ENCODE measurements around the gene FBXL7. TPM values are rescaled to one million over a fixed set of nuclear protein-coding genes. Genes with fewer than 3 reads are reported as not detected.
A peak's percentile ranks its signal among the peaks of the same experiment; 100 is the strongest.

FBXL7 gene
- polyA plus RNA-seq, 3 donors, result 23.9 to 29.1 (median 28.1) TPM

DNA sequence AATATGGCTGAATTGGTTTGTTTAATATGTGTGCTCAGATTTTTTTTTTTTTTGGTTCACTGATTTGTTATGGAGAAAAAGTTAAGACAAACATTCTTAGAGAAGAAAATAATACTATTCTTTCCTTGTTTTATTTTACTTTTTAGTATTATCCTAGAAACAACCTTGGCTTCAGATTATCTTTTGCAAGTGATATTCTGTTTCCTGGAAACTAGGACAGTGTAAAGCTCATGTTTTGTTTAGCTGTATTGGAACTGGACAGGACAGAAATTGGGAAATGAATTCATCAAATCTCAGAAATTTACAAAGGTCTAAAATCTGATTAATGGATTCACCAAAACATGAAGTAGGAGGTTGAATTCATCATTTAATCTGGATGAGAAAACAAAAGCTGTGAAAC lies 130.5 kb downstream of the FBXL7 start:
- DNase-seq (ENCODE audit: extremely low read depth in 1 of 11, low read depth in 9 of 11, low spot score in 4 of 11), result no peak

DNA sequence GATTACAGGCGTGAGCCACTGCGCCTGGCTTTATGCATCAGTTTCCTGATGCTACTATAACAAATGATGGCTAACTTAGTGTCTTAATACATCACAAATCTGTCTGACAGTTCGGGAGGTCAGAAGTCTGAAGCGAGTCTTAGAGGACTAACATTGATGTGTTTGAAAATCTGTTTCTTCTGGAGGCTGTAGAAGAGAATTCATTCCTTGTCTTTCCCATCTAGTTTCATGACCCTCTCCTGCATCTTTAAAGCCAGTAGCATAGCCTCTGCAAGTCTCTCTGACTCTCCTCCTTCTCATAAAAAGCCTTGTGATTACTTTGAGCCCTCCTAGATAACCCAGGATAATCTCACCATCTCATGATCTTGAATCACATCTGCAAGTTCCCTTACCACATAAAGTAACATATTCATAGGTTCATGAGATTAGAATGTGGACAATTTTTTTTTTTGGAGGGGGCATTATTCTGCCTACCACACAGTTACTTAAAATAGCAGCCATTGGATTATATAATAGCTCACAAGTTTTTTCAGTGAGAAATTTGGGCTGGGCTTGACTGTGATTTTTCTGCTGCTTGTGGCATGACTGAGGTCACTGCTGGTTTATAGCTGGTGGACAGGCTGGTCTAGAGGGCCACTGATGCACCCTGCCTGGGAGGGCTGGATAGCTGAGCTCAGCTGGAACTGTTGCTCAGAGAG lies 134.8 kb downstream of the FBXL7 start:
- DNase-seq (ENCODE audit: extremely low read depth in 1 of 11, low read depth in 9 of 11, low spot score in 4 of 11), result no peak

DNA sequence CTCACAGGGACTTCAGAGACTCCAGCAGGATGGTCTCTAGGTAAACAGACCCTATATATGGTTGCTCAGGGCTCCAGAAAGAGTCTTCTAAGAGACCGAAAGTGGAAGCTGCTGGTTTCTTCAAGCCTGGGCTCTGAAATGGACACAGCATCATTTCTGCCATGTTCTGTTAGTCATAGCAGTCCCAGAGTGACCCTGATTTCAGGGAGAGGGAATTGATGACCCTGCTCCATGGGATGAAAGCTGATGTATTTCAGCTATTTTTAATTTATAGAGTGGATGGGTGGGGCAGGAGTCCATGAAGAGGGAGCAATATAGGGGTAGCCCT lies 135.3 kb downstream of the FBXL7 start:
- no peak for DNase-seq (ENCODE audit: extremely low read depth in 1 of 11, low read depth in 9 of 11, low spot score in 4 of 11)

DNA sequence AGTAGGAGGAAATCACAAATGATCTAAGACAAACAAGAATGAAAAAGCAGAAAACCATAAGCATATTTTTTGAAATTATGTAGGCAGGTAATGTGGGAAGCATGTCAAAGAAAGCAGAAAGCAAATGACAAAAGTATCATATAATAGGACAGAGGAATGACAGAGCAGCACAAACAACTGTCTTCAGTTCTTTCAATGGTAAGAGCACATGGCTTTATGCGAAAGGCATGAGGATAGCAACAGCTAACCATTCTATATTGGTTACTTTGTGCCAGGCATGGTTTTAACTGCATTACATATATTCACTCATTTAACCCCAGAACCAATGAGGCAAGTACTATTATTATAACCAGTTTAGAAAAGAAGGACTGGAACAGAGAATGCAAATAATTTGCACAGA lies 137.4 kb downstream of the FBXL7 start:
- DNase-seq (ENCODE audit: extremely low read depth in 1 of 11, low read depth in 9 of 11, low spot score in 4 of 11), result no peak

DNA sequence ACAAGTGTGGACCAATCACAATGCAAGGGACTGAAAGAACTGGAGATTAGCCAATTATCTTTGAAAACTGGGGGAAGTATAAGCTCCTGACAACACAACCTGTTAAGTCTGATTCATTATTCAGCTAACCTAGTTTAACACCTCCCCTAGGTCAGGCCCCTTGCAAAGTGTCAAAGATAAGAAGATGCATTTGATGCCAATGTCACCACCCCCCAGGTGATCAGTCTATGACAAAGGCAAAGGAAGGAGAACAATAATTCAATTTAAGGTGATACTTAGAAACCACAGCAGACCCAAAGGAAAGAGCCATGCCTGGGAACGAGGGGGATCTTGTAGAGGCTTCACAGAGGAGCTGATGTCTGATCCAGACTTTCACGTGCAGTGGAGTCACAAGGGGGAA lies 137.9 kb downstream of the FBXL7 start:
- DNase-seq (ENCODE audit: extremely low read depth in 1 of 11, low read depth in 9 of 11, low spot score in 4 of 11), result no peak

DNA sequence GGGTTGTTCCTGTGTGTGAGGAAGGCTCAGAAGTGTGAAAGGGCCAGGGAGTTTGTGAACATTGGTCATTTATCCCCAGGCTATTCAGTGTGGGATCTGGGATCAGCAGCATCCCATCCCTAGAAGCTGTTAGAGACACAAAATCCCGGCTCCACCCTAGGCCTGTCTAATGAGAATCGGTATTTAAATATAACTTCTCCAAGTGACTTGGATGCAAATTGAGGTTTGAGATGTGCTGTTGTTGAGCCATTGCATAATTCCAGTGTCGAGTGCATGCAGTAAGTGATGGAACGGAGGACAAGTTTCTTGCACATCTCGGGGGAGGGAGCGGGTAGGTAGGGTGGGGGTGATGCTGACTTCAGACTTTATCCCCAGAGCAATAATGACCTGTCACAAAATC lies 138.3 kb downstream of the FBXL7 start:
- no peak for DNase-seq (ENCODE audit: extremely low read depth in 1 of 11, low read depth in 9 of 11, low spot score in 4 of 11)

DNA sequence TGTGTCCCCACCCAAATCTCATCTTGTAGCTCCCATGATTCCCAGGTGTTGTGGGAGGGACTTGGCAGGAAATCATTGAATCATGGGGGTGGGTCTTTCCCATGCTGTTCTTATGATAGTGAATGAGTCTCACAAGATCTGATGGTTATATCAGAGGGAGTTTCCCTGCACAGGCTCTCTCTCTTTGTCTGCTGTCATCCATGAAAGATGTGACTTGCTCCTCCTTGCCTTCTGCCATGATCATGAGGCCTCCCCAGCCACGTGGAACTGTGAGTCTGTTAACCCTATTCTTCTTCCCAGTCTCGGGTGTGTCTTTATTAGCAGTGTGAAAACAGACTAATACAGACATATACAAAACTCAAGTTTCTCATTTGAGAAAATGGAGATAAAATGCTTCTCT lies 139.3 kb downstream of the FBXL7 start:
- DNase-seq (ENCODE audit: extremely low read depth in 1 of 11, low read depth in 9 of 11, low spot score in 4 of 11), result no peak

DNA sequence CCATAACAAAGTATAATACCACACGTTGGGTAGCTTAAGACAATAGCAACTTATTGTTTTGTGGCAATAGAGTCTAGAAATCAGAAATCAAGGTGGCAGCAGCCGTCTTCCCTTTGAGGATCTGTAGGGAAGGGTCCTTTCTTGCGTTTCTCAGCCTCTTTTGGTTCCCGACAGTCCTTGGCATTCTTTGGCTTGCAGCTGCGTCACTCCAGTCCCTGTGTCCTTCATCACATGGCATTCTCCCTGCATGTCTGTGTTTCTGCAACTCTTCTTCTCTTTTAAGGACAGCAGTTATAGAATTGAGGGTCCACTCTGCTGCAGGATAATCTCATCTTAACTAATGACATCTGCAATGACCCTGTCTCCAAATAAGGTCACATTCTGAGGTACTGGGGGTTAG lies 140.1 kb downstream of the FBXL7 start:
- no peak for DNase-seq (ENCODE audit: extremely low read depth in 1 of 11, low read depth in 9 of 11, low spot score in 4 of 11)

DNA sequence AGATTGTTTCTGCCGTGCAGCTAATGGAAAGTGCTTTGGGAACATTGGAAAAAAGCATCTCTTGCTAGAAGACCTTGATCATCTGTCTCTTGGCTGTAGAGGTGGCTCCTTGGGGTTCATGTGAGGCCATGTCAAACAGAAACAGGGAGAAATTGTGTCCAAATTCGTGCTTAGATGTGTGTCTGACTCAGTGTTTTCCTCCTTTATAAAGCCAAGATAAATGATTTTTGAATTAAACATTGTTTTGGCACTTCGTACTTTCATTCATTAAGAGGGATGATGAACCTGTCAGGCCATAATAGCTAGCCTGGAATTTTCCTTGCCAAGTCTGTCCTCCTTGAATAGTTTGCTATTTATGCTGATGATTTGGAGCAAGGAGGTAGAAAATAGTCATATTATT lies 143.8 kb downstream of the FBXL7 start:
- no peak for DNase-seq (ENCODE audit: extremely low read depth in 1 of 11, low read depth in 9 of 11, low spot score in 4 of 11)

DNA sequence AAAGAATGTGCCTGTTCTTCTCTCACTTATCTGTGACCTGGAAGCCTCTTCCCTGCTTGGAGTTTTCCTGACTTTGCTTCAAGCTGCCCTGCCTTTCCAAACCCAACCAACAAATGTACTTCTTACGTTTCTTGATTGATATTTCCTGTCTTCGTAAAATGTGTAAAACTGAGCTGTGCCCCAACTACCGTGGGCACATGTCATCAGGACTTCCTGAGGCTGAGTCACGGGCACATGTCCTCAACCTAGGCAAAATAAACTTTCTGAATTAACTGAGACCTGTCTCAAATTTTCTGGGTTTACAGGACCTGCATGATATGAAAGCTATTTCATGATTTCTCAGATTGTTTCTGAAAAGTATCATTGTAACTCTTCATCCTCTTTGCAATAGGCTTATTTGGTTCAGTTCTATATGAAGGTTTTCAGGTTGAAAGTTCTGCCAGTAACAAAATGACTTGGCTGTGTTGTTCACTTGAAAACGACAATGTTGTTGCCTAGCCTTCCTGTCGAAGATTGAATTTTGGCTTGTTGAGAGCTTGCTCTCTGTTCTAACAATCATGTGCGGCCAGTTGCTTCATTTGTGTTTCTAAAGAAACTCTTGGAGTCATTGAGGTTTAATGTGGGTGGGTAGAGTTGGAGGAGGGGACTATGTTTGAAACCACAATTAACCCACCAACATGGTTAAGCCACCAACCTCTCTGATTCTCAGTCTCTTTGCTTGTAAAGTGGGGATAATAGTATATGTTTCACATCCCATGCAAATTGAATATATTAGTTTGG lies 145.6 kb downstream of the FBXL7 start:
- no peak for DNase-seq (ENCODE audit: extremely low read depth in 1 of 11, low read depth in 9 of 11, low spot score in 4 of 11)

DNA sequence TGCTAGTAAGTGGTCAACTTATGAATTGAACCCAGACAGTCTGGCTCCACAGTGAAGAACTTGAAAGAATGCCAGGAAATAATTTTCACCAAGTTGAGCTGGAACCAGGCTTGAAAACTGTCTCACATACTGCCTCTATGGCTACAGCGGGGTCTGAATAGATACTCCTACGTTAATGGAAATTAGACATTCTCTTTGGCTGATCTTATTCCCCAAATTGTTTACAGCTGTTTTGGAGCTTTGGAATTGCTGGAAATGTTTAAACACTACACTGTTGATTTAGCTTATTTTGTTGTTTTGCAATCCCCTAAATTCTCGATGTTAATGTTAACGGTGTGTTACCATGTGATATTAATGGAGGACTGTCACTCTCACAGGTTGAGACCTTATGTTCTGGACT lies 146.4 kb downstream of the FBXL7 start:
- DNase-seq (ENCODE audit: extremely low read depth in 1 of 11, low read depth in 9 of 11, low spot score in 4 of 11), result no peak

DNA sequence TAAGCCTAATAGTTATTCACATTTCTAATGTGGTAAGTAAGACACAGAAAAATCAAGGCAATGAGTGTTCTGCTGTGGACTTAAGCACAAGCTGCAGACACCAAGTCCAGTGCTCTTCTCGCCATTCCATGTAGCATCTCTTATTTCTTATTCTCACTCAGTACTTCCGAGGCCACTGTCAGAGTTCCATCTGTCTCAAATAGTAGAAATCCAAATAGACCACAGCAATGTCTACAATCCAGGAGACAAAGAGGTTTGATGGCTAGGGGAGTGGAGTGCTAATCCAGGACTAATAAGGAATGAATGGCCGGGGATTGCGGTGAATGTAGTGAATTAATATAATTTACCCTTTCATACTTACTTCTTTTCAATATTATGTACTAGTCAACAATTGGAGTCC lies 147.3 kb downstream of the FBXL7 start:
- no peak for DNase-seq (ENCODE audit: extremely low read depth in 1 of 11, low read depth in 9 of 11, low spot score in 4 of 11)

DNA sequence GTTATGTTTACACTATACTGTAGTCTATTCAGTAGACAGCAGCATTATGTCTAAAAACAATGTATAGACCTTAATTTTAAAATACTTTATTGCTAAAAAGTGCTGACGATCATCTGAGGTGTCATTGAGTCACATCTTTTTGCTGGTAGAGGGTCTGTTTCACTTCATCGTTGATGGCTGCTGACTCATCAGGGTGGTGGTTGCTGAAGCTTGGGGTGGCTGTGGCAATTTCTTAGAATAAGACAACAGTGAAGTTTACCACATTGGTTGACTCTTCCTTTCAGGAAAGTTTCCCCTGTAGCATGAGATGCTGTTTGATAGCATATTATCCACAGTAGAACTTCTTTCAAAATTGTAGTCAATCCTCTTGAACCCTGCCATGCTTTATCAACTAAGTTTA lies 150.3 kb downstream of the FBXL7 start:
- DNase-seq (ENCODE audit: extremely low read depth in 1 of 11, low read depth in 9 of 11, low spot score in 4 of 11), result no peak

DNA sequence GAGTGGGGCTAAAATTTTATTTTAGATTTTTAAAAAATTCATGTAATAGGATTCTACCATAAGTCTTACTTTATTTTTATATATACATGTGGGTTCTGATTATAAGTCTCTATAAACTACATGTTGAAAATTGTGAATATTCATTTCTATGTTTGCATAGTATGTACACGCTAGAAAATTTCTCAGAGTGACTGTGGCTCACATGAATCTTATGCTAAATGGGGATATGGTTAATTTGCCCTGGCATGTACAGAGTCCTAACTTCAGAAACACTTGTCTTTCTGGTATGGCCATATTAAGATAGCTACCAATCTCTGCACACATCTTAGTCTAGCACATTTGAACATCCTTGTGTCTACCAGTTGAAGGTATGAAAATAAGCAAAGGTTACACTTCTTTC lies 154.8 kb downstream of the FBXL7 start:
- no peak for DNase-seq (ENCODE audit: extremely low read depth in 1 of 11, low read depth in 9 of 11, low spot score in 4 of 11)

DNA sequence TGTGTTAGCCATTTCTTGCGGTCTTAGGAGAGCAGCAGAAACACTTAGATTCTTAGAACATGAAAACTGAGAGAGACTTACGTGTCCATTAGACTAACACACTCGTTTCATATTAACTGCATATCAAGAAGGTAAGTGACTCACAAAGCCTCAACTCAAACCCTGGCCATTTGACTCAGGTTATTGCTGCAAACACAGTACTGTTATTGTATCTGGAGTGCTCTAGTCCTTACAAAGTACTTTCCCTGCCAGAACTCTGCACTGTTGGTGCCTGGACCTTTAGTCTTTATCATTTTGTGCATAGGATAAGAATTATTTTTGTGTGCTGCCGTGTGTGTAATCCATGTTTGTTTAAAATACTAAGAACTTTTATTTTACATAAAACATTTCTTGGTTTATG lies 155.7 kb downstream of the FBXL7 start:
- no peak for DNase-seq (ENCODE audit: extremely low read depth in 1 of 11, low read depth in 9 of 11, low spot score in 4 of 11)

DNA sequence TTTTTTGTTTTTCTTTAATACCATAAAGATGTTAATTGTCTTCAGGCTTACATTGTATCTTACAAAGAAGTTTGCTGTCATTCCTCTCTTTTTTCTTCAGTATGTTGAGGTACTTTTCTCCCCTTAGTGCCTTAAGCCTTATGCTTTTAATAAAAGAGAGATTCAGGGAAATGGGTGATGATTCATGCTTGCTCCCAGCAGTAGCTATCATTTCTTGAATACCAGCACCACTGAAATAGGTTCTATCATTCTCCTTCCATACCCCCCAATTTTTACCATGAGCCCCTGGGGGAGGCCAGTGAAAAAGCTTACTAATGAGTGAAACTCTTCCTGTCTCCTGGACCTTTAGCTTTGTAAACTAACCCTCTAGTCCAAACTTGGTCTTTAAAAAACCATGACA lies 165.0 kb downstream of the FBXL7 start:
- DNase-seq (ENCODE audit: extremely low read depth in 1 of 11, low read depth in 9 of 11, low spot score in 4 of 11), result no peak

DNA sequence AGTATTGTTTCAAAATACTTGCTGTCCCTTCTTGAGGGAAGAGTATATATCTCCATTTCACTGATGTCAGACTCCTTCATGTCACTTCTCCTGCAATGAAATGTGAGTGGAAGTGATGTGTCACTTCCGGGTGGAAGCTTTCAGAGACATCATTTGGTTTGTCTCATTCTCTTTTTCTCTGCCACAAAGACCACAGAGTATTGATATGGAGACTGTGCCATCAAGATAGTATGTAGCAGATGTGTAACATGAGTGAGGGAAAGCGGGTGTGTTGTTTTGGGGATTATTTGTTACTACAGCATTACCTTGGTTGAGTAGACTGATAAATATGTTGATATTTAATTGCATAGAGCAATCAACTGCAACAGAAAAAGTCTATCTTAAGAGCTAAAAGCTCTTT lies 169.8 kb downstream of the FBXL7 start:
- DNase-seq (ENCODE audit: extremely low read depth in 1 of 11, low read depth in 9 of 11, low spot score in 4 of 11), result no peak

DNA sequence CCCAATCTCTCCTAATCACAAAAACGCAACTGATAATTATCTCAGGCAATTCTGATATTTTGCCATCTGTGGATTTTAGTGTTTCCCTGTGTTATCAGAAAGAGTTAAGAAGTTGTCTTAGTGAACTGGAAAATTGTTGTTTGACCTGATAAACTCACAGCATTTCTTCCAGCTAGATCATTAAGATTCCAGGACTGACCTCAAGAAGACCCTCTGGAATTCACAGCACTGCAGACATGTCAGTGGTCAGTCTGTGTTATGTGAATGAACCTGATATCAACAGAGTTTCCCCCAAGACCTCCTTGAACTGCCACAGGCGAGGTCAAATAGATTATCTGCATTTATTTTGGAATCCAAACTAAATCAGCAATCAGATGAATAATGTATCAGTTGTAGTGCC lies 174.7 kb downstream of the FBXL7 start:
- DNase-seq (ENCODE audit: extremely low read depth in 1 of 11, low read depth in 9 of 11, low spot score in 4 of 11), result no peak

DNA sequence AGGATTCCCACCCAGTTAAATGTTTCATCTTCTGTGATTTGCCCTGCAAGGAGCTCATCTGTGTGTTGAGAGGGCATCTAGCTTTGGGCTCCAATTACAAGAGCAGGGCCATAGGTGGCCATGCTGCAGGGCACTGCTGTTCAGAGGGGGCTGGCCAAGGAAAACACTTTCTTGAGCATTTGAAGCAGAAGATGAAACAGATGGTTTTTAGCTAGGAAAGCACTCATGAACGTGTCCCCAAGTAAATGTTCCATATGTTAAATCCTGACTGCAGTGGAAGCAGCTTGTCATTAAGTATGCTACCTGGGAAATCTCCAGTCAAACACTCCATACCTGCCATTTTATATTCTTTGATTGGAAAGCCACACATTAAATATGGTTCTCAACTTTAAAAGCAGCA lies 176.6 kb downstream of the FBXL7 start:
- no peak for DNase-seq (ENCODE audit: extremely low read depth in 1 of 11, low read depth in 9 of 11, low spot score in 4 of 11)

DNA sequence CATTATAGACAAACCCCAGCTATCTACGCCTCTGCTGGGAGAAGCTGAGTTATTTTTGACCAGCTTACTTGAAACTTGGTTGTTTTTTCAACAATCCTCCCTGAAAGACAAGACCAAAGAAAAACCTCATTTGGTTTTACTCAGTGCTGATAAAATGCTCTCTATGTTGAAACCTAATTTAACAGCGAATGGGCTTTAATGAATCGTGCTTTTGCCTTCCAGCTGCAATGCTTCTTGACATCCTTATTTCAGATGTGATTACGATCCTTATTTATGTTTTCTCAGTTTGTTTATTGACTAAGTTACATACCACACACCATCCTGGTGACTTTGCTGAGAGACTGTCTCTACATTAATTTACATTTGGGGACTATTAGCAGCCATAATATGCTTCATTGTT lies 179.2 kb downstream of the FBXL7 start:
- peak in 2 of 11 donors; percentile 18 to 33 for DNase-seq (ENCODE audit: extremely low read depth in 1 of 11, low read depth in 9 of 11, low spot score in 4 of 11)

DNA sequence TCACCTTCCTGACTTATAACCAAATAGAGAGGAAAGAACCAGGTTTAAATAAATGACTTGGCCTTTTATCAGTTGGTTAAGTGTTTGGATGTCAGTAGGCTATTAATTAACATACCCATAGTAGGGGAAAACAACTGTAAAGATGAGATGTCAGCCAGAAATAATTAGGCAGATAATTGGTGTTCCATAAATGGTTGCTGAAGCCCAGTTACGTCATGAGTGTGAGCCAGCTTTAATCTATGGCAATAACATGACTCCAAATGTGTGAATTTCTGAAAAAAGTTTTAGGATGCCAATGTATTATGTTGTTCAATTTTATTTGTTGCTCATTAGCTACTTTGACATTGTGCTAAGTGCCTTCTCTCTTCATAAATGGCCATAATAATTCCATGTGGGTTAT lies 180.5 kb downstream of the FBXL7 start:
- DNase-seq (ENCODE audit: extremely low read depth in 1 of 11, low read depth in 9 of 11, low spot score in 4 of 11), result no peak

Measured in renal cortex interstitium (tissue), 11 donors.